ENCODE measurements around the gene NAT16. TPM values are rescaled to one million over a fixed set of nuclear protein-coding genes. Genes with fewer than 3 reads are reported as not detected.

Gene NAT16
- total and polyA plus RNA-seq, 2 of the 8 experiments (the other 6 are each of a cell fraction or from before 2014, with no cell fraction given), result 0.26 to 0.84 TPM

- CTCF ChIA-PET (ENCODE audit: partially characterized antibody), result interaction anchor here (1.1 to 7.6 kb wide), 5 partner anchors 9 to 121 kb away, joined by 3 to 115 read pairs (median 4); no protein-coding TSS in a partner anchor
- POLR2A ChIA-PET (ENCODE audit: partially characterized antibody), result interaction anchor here (1.2 to 1.8 kb wide), 3 partner anchors 10 to 76 kb away, joined by 3 to 10 read pairs (median 4); partner anchors contain the start of genes NAT16 and TRIM56
- TF ChIP-seq KDM1A (IDR thresholded peaks at IDR 0.05; ENCODE audit: borderline replicate concordance, low read length) (no peak), SIN3A (conservative IDR thresholded peaks at IDR 0.05 in 1 of 2, IDR thresholded peaks at IDR 0.05 in 1 of 2; ENCODE audit: low read depth in 1 of 2, low read length in 2 of 2) (no peak), TEAD4 (IDR thresholded peaks at IDR 0.05; ENCODE audit: low read depth, low read length) (no peak), RBBP5 (IDR thresholded peaks at IDR 0.05; ENCODE audit: borderline replicate concordance, low read depth, low read length) (no peak)
Observed at GRCh38 chr7:101160910-101161309, 19.2 kb downstream of the NAT16 start.

More at GRCh38 chr7:101160910-101161309, 19.2 kb downstream of the NAT16 start:
- H4K20me1 ChIP-seq (replicated peaks in 1 of 2; ENCODE audit: control insufficient read depth in 1 of 2, insufficient read depth in 2 of 2, low read length in 2 of 2), result peaks cover 7% of the 10 kb centered on the region in 2 experiments
- peak overlapping the region; percentile 34 for H4K5ac ChIP-seq (ENCODE audit: insufficient read length, low read depth, low read length)
- H3K27ac ChIP-seq (ENCODE audit: low read depth, low read length), result no peak overlapping the region
- peak overlapping the region; percentile 18 to 44; a peak in 2 of 4 replicates for H3K4me2 ChIP-seq (ENCODE audit: insufficient read depth in 1 of 2, low read depth in 2 of 2, low read length in 2 of 2)
- no peak for FAIRE-seq
- peaks cover 14 to 46% (median 33%) of the 10 kb centered on the region in 4 experiments for H3K4me1 ChIP-seq (replicated peaks in 1 of 4; ENCODE audit: control insufficient read depth in 3 of 4, insufficient read depth in 4 of 4, low read length in 3 of 4)
- H3K23me2 ChIP-seq (ENCODE audit: low read depth, low read length), result peaks cover 22% of the 10 kb centered on the region; the same call in 1 of the 2 replicates
- H3K36me3 ChIP-seq (ENCODE audit: control insufficient read depth in 2 of 4, insufficient read depth in 4 of 4, low read length in 3 of 4), result peaks cover 0 to 3% (median 1%) of the 10 kb centered on the region in 4 experiments; a peak in 3 of 8 replicates
- no peak overlapping the region for H2BK15ac ChIP-seq (ENCODE audit: low read length)
- no peak overlapping the region for H3K4me3 ChIP-seq (ENCODE audit: extremely low read depth in 1 of 4, insufficient read depth in 2 of 4, low read depth in 3 of 4, low read length in 4 of 4)
- H3K23ac ChIP-seq (ENCODE audit: insufficient read length), result no peak overlapping the region
- no peak overlapping the region for H2BK12ac ChIP-seq (ENCODE audit: low read depth, low read length)
- peaks cover 3 to 29% (median 19%) of the 10 kb centered on the region in 4 experiments for H3K27me3 ChIP-seq (replicated peaks in 1 of 4; ENCODE audit: control insufficient read depth in 3 of 4, extremely low read depth in 1 of 4, insufficient read depth in 3 of 4, low read length in 3 of 4)
- no peaks in the 10 kb centered on the region for H3K79me2 ChIP-seq (ENCODE audit: control insufficient read depth in 1 of 2, insufficient read depth in 2 of 2, low read length in 2 of 2)
- H3K79me1 ChIP-seq (ENCODE audit: low read depth, low read length), result no peaks in the 10 kb centered on the region
- H4K8ac ChIP-seq (ENCODE audit: extremely low read depth, insufficient read depth, low read length), result no peak overlapping the region
- H3K56ac ChIP-seq (replicated peaks; ENCODE audit: insufficient read length, low read depth, low read length), result no peak overlapping the region
- H2AK5ac ChIP-seq (ENCODE audit: low read depth, low read length), result no peak overlapping the region; the same call in 1 of the 2 replicates
- H4K91ac ChIP-seq (replicated peaks; ENCODE audit: insufficient read length, low read length), result no peak overlapping the region
- no peak overlapping the region for H2BK120ac ChIP-seq (replicated peaks; ENCODE audit: low read depth, low read length)
- H2AFZ ChIP-seq (ENCODE audit: low read length), result no peak overlapping the region
- peak overlapping the region; percentile 90; the same call in 1 of the 2 replicates for H2BK20ac ChIP-seq (ENCODE audit: low read length)
- no peak overlapping the region for H2BK5ac ChIP-seq (ENCODE audit: low read depth, low read length)
- H3K9ac ChIP-seq (replicated peaks in 1 of 4; ENCODE audit: extremely low read depth in 1 of 4, low read depth in 3 of 4, low read length in 3 of 4), result no peak overlapping the region
- H3K14ac ChIP-seq (ENCODE audit: insufficient read length), result no peak overlapping the region
- no peak for DNase-seq (ENCODE audit: low read depth in 1 of 2, low spot score in 2 of 2)
- no peaks in the 10 kb centered on the region for H3K9me3 ChIP-seq (ENCODE audit: insufficient read depth in 2 of 2, low read depth in 1 of 2, low read length in 1 of 2)
- H3K4ac ChIP-seq (replicated peaks; ENCODE audit: insufficient read length, low read depth, low read length), result no peak overlapping the region
- no peak overlapping the region for H3K18ac ChIP-seq (ENCODE audit: extremely low read depth, low read length)

All from H1 (cell line).